Mesothelial cell of epicardium (in vitro differentiated cells): Measurements from ENCODE around the gene RBSN. TPM values are rescaled to one million over a fixed set of nuclear protein-coding genes. Genes with fewer than 3 reads are reported as not detected.

Experiments used
- DNase-seq, 2 experiments: peaks; one replicate each; pipeline ENCODE4 v3.0.0; 2021; ENCODE audit warnings: low spot score in 2 of 2; ENCODE audit not compliant: unreplicated experiment in 2 of 2
- H3K27ac Mint-ChIP-seq: 2 replicates; pipeline ENCODE4 v1.8.0; 2021; ENCODE audit warnings: mixed read lengths
- H3K27me3 Mint-ChIP-seq: 2 replicates; pipeline ENCODE4 v1.8.0; 2021; ENCODE audit warnings: low read depth, mixed read lengths
- H3K36me3 Mint-ChIP-seq: 2 replicates; pipeline ENCODE4 v1.8.0; 2021; ENCODE audit warnings: mixed read lengths
- H3K4me1 Mint-ChIP-seq: 2 replicates; pipeline ENCODE4 v1.8.0; 2021; ENCODE audit warnings: mixed read lengths
- H3K4me3 Mint-ChIP-seq: 2 replicates; pipeline ENCODE4 v1.8.0; 2021; ENCODE audit warnings: mild to moderate bottlenecking, moderate library complexity, mixed read lengths
- H3K9me3 Mint-ChIP-seq: 2 replicates; pipeline ENCODE4 v1.8.0; 2021; ENCODE audit warnings: mixed read lengths
- total RNA-seq: library from RNA; stranded (reverse); gene quantifications from 3 replicates; pipeline ENCODE4 v1.2.1, GENCODE V29; 2021
- TF ChIP-seq, protein P1 (sequence below): fragments of 200-600 bp; sonication (generic); IDR thresholded peaks from one replicate; pipeline ENCODE4 v1.5.0; 2021; ENCODE audit warnings: antibody characterized with exemption; ENCODE audit not compliant: unreplicated experiment

RBSN gene
- total RNA-seq, 1 donor from 2014 or later: 35.8 TPM

DNA sequence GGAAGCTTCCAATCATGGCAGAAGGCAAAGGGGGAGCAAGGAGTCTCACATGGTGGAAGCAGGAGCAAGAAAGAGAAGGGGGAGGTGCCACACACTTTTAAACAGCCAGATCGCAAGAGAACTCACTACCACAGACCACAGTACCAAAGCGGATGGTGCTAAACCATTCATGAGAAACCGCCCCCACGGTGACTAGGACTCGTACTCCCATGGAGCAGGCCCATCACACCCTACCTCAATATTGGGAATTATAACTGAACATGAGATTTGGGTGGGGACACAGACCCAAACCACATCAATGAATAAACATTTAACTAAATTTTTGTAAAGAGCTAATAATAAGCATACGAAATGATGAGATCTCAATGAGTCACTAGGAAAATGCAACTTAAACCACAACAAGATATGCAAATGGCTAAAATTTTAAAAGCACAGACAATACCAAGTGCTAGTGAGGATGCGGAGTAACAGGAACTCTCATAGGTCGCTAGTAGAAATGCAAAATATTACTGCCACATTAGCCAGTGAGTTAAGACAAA is 43.9 kb downstream of the RBSN start:
- no peak overlapping the region for H3K4me3 Mint-ChIP-seq
- H3K4me1 Mint-ChIP-seq: no peaks in the 10 kb centered on the region
- H3K27ac Mint-ChIP-seq: no peak overlapping the region
- no peaks in the 10 kb centered on the region for H3K27me3 Mint-ChIP-seq
- H3K36me3 Mint-ChIP-seq: peaks cover 29% of the 10 kb centered on the region
- no peaks in the 10 kb centered on the region for H3K9me3 Mint-ChIP-seq
- TF ChIP-seq, protein P1, sequence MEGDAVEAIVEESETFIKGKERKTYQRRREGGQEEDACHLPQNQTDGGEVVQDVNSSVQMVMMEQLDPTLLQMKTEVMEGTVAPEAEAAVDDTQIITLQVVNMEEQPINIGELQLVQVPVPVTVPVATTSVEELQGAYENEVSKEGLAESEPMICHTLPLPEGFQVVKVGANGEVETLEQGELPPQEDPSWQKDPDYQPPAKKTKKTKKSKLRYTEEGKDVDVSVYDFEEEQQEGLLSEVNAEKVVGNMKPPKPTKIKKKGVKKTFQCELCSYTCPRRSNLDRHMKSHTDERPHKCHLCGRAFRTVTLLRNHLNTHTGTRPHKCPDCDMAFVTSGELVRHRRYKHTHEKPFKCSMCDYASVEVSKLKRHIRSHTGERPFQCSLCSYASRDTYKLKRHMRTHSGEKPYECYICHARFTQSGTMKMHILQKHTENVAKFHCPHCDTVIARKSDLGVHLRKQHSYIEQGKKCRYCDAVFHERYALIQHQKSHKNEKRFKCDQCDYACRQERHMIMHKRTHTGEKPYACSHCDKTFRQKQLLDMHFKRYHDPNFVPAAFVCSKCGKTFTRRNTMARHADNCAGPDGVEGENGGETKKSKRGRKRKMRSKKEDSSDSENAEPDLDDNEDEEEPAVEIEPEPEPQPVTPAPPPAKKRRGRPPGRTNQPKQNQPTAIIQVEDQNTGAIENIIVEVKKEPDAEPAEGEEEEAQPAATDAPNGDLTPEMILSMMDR: no peak
- DNase-seq: no peak

DNA sequence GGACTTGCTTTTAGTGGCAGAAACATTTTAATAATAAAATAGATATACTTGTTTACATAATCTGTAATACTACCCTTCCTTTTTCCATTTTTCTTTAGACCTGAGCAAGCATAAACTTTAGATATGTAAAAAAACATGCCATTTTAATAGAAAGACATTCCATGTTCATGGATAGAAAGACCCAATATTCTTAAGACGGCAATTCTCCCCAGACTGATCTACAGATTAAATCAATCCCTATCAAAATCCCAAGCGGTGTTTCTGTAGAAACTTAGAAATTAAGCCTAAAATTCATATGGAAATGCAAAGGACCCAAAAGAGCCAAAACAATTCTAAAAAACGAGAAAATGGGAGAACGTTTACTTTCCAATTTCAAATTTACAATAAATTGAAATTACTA is 45.4 kb downstream of the RBSN start:
- H3K27me3 Mint-ChIP-seq: no peaks in the 10 kb centered on the region
- H3K4me3 Mint-ChIP-seq: no peak overlapping the region
- DNase-seq: no peak
- no peaks in the 10 kb centered on the region for H3K4me1 Mint-ChIP-seq
- H3K9me3 Mint-ChIP-seq: no peaks in the 10 kb centered on the region
- peaks cover 20% of the 10 kb centered on the region for H3K36me3 Mint-ChIP-seq
- H3K27ac Mint-ChIP-seq: no peak overlapping the region
- TF ChIP-seq, protein P1: no peak

DNA sequence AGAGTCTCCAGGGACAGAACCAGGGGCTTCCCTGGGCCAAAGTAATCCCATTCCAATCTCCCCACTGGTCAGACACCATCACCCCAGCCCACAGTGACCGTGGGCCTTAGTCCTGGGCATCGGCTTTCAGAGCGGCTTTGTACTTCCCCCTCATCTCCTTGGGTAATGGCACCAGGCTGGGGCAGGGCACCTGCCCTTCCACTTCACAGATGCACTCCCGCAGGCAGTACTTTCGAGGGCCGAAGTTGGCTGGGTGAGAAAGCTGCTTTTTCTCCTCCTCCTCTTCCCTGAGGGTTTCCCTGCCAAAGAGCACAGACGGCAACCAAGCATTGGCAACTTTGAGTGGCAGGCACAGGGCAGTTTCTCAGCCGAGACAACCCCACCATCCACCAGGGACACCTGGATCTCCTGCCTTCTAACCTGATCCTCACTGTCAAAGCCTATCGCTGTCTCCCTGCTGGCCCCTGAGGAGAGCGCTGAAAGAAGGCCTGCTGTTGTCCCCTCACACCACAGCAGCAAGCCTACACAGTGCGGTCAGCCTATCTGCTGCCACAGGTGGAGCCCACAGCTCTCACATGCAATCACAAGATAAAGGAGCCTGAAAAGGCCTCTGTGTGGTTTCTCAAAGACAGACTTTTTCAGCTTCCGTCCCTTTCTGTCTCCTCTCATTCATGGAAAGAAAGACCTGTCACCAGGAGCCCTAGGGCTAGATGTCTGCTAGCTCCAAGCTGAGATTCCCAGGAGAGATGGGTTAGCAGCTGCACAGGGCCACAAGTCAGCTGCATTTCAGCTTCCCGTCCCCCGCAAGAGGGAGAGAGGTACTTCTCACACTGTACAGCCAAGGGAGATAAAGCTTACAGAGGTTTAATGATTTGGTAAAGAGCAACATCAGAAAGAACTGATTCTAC is 46.4 kb downstream of the RBSN start:
- H3K27ac Mint-ChIP-seq: no peak overlapping the region
- no peaks in the 10 kb centered on the region for H3K27me3 Mint-ChIP-seq
- no peak for DNase-seq
- H3K9me3 Mint-ChIP-seq: no peaks in the 10 kb centered on the region
- H3K4me3 Mint-ChIP-seq: no peak overlapping the region
- no peaks in the 10 kb centered on the region for H3K4me1 Mint-ChIP-seq
- TF ChIP-seq, protein P1: no peak
- peaks cover 18% of the 10 kb centered on the region for H3K36me3 Mint-ChIP-seq

DNA sequence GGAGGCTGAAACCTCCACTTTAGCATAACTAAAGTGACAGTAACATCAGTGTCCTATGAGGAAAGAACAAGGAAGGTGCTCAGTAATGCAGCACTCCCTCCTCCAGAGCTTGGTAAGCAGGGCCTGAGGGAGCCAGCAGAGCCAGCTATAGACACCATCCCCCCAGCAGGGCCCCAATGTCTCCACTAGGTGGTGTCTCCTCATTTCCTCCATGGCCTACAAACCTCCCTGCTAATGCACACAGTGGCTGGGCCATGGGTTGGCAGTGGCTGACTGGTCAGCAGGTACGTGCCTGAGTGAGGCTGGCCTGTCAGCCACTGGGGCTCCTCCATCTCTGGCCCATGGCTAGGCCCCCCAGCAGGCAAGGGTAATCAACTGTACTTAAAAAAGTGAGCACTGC is 47.4 kb downstream of the RBSN start:
- Mint-ChIP-seq H3K4me1 (no peaks in the 10 kb centered on the region), H3K27me3 (no peaks in the 10 kb centered on the region), H3K9me3 (no peaks in the 10 kb centered on the region), H3K4me3 (no peak overlapping the region), H3K36me3 (peaks cover 14% of the 10 kb centered on the region), H3K27ac (no peak overlapping the region)
- DNase-seq: no peak
- TF ChIP-seq, protein P1: peak; percentile 50

DNA sequence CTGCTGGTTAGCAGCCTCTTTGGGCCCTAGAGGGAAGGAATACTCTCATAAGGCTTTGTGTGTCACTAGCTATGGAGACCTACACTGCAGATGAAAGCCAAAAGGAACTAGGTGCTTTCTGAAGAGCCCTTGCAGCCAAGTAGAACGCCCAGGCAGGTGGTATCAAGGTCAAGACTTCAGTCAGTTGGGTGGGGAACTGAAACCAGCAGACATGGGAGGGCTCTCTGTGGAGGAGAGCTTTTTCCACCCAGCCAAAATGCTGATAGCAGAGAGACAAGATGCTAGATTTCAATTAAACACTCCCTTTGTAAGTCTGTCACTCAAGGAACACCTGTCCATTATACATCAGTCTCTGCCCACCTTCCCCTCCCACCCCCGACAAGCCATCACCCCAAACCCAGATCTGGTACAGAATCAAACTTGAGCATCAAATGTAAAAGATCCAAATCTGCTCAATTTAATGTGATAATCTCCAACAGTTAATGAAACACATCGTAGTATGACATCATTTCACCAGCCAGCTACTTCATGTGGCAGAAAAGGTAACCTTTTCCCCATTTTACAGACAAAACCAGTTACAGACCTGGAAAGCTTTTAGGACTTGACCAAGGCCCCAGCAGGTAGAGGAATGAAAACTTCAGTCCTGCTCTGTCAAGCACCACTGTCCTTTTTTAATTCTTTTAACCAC is 48.4 kb downstream of the RBSN start:
- TF ChIP-seq, protein P1: no peak
- H3K4me3 Mint-ChIP-seq: no peak overlapping the region
- H3K27ac Mint-ChIP-seq: no peak overlapping the region
- H3K36me3 Mint-ChIP-seq: peaks cover 15% of the 10 kb centered on the region
- H3K9me3 Mint-ChIP-seq: no peaks in the 10 kb centered on the region
- no peaks in the 10 kb centered on the region for H3K4me1 Mint-ChIP-seq
- H3K27me3 Mint-ChIP-seq: no peaks in the 10 kb centered on the region
- DNase-seq: no peak
